NB4 (cell line): Measurements from ENCODE around the gene RNF17.

ENCODE experiments used
- DNase-seq: peaks from one replicate; pipeline ENCODE4 v3.0.0; 2010; ENCODE audit warnings: low read depth
- H3K4me3 ChIP-seq: one replicate; pipeline ENCODE4 v1.5.1; 2011; ENCODE audit warnings: mild to moderate bottlenecking, low read depth, low read length, moderate library complexity
- MYC ChIP-seq: IDR thresholded peaks from 2 replicates; pipeline ENCODE4 v1.6.1; 2011; ENCODE audit warnings: low read depth, low read length
- POLR2A ChIP-seq: IDR thresholded peaks from 2 replicates; pipeline ENCODE4 v1.6.1; 2011; ENCODE audit warnings: mild to moderate bottlenecking; ENCODE audit not compliant: insufficient read length; ENCODE audit errors: extremely low read depth
- TF ChIP-seq, protein P1 (sequence below): IDR thresholded peaks from 2 replicates; pipeline ENCODE4 v1.6.1; 2011; ENCODE audit warnings: low read depth, low read length
- TF ChIP-seq, protein P2 (sequence below): IDR thresholded peaks from one replicate; pipeline ENCODE4 v1.5.1; 2012; ENCODE audit warnings: low read depth, low read length

The RNF17 gene

DNA sequence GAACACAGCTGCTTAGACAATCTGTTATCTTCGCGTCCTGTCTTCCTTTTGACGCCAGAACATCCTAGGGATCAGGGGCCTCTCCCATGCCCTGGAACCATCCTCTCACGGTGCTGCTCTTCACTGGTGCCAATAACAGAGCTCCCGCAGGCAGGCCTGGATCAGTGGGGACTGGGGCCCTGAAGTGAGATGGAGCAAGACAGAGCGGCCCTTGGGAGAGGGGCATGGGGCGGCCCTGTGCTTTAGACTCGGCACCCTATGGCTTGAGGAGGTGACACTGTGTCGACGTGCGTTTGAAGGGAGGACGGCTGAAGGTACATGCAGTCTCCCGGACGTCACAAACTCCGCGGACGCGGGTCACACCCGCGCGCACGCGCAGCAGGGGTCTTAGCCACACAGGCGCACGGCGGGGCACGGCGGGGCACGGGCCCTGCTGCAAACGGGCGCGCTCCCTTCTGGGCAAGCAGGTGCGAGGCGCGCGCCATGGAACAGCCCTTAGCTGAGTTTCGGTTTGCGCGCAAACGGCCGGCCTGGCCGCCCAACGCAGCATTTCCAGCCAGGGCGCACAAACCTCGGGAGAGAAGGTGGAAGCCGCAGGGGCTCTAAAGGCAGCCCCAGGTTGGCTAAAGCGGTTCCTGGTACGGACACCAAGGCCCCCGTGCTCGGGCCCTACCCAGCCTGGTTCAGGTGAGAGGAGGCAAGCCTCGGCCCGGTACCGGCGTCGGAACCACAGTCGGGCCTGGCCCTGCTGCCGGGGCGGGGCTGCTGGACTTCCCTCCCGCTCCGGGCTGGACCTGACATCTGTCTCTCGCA, 16.5 kb upstream of the RNF17 start:
- no peak overlapping the region for H3K4me3 ChIP-seq
- peak; percentile 40 for DNase-seq
- TF ChIP-seq, protein P1, sequence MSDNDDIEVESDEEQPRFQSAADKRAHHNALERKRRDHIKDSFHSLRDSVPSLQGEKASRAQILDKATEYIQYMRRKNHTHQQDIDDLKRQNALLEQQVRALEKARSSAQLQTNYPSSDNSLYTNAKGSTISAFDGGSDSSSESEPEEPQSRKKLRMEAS = no peak
- TF ChIP-seq MYC = no peak
- TF ChIP-seq, protein P2, sequence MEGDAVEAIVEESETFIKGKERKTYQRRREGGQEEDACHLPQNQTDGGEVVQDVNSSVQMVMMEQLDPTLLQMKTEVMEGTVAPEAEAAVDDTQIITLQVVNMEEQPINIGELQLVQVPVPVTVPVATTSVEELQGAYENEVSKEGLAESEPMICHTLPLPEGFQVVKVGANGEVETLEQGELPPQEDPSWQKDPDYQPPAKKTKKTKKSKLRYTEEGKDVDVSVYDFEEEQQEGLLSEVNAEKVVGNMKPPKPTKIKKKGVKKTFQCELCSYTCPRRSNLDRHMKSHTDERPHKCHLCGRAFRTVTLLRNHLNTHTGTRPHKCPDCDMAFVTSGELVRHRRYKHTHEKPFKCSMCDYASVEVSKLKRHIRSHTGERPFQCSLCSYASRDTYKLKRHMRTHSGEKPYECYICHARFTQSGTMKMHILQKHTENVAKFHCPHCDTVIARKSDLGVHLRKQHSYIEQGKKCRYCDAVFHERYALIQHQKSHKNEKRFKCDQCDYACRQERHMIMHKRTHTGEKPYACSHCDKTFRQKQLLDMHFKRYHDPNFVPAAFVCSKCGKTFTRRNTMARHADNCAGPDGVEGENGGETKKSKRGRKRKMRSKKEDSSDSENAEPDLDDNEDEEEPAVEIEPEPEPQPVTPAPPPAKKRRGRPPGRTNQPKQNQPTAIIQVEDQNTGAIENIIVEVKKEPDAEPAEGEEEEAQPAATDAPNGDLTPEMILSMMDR = no peak
- no peak for TF ChIP-seq POLR2A

DNA sequence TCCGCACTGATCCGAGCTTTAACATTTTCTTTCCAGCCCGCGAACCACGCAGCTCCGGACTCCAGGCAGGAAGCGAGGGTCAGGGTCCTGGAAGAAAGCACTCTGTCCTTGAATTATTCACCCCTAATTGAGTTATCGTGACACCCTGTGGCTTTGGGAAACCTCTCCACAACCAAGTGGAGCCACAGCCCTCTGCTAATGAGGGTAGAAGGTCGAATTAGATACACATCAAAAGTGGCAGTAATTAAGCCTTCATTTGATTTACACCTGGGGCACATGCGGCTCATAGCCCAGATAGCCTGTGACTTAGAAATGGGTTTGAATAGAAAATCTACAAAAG, 15.9 kb upstream of the RNF17 start:
- H3K4me3 ChIP-seq = no peak overlapping the region
- no peak for DNase-seq
- TF ChIP-seq, protein P1 = no peak
- TF ChIP-seq POLR2A (no peak), MYC (no peak)
- TF ChIP-seq, protein P2 = no peak

DNA sequence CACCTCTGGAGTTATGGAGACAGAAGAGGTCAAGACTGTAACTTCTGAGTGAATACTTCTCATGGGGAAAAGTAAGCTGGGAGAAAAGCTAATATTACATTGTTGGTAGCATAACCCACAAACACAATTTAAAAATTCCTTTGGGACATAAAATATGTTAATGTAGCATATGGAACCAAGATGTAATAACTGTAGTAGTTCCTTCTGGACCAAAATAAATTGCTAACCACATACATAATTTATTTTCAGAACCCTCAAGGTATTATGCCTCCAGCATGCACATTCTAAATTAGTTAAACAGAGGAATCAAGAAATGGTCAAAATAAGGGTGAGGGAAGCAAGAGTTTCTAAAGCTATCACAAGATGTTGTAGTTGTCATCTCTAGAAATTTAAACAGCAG, 4.8 kb upstream of the RNF17 start:
- no peak overlapping the region for H3K4me3 ChIP-seq
- no peak for DNase-seq
- TF ChIP-seq, protein P2 = no peak
- TF ChIP-seq, protein P1 = no peak

DNA sequence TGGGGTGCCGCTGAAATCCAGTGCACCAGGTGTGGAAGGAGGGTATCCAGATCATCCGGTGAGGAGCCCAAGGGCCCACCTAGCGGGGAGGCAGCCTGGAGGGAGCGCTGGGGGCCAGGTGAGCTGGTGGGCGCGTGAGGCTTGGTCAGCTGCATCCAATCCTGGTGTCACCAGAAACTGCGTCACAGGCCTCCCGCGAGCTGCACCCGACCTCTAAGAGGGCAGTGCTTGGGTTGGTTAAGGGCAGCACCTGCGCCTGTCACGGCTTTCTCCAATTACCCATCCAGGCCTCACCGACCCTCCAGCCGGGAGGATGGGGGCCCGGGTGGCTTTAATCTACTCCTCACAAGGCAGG, 284 bp downstream of the RNF17 start:
- TF ChIP-seq, protein P2 = no peak
- no peak for TF ChIP-seq POLR2A
- no peak for TF ChIP-seq MYC
- TF ChIP-seq, protein P1 = no peak
- no peak overlapping the region for H3K4me3 ChIP-seq
- DNase-seq = no peak

DNA sequence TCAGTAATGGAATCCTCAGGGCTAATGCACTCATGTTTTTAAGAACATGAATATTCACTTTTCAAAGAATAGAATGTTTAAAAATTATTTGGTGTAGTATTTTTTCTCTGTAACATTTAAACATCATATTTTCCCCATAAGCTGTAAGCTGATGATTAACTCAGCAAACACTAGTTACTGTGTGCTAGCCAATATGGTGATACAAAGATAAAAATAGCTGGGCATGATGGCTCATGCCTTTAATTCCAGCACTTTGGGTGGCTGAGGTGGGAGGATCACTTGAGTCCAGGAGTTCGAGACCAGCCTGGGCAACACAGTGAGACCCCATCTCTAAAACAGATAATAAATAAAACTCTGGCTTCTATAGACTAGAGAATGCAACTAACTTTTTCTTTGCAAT, 13.2 kb downstream of the RNF17 start:
- TF ChIP-seq POLR2A (no peak), MYC (no peak)
- TF ChIP-seq, protein P2 = no peak
- TF ChIP-seq, protein P1 = no peak
- H3K4me3 ChIP-seq = no peak overlapping the region
- DNase-seq = no peak

DNA sequence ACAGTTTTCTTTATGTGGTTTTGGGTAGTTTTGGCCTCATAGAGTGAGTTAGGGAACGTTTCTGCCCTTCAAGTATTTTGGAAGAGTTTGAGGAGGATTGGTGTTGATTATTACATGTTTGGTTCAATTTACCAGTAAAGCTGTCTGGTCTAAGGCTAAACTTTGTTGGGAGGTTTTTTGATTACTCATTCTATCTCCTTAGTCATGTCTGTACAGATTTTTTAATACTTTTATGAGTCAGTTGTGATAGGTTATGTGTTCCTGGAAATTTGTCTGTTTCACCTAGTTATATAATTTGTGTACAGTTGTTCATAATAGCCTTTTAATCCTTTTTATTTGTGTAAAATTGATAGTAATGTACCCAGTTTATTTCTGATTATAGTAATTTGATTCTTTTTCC, 20.4 kb downstream of the RNF17 start:
- TF ChIP-seq, protein P1 = no peak
- TF ChIP-seq POLR2A (no peak), MYC (no peak)
- TF ChIP-seq, protein P2 = no peak
- no peak for DNase-seq
- no peak overlapping the region for H3K4me3 ChIP-seq
